HL-60 (cell line): ENCODE measurements around the gene ALPK1.
"Not testable (repeated sequence)": the region's sequence is repeated elsewhere in the genome, so short reads cannot be mapped to it uniquely, and the experiment has no call there.

Experiments
- DNase-seq, 2 experiments: peaks; one replicate each; pipeline ENCODE4 v3.0.0-alpha.2; 2010 to 2020; ENCODE audit warnings: low read depth in 1 of 2, low spot score in 1 of 2
- H3K27ac ChIP-seq: fragments of 250-450 bp; sonication (Bioruptor Pico); replicated peaks from 2 replicates; pipeline ENCODE4 v1.5.1; 2020; ENCODE audit warnings: mild to moderate bottlenecking, moderate library complexity
- H3K27me3 ChIP-seq: fragments of 250-450 bp; sonication (Bioruptor Pico); 2 replicates; pipeline ENCODE4 v1.5.1; 2021; ENCODE audit warnings: mild to moderate bottlenecking, moderate library complexity; ENCODE audit not compliant: insufficient read depth, poor library complexity, severe bottlenecking
- H3K4me3 ChIP-seq: replicated peaks from 2 replicates; pipeline ENCODE4 v1.5.1; 2011; ENCODE audit warnings: mild to moderate bottlenecking, control low read depth, low read length; ENCODE audit not compliant: insufficient read depth
- CTCF ChIP-seq: IDR thresholded peaks from one replicate; pipeline ENCODE4 v1.5.1; 2011; ENCODE audit warnings: low read length, control low read depth, inconsistent platforms; ENCODE audit not compliant: insufficient read depth
- GABPA ChIP-seq: IDR thresholded peaks from 2 replicates; pipeline ENCODE4 v1.6.1; 2012; ENCODE audit warnings: low read depth
- POLR2AphosphoS5 ChIP-seq: IDR thresholded peaks from 2 replicates; pipeline ENCODE4 v1.6.1; 2012; ENCODE audit warnings: low read depth
- SPI1 ChIP-seq: IDR thresholded peaks from 2 replicates; pipeline ENCODE4 v1.6.1; 2012; ENCODE audit warnings: low read depth, mild to moderate bottlenecking, borderline replicate concordance
- TF ChIP-seq, protein P1 (sequence below): IDR thresholded peaks from 2 replicates; pipeline ENCODE4 v1.6.1; 2012; ENCODE audit warnings: low read depth; ENCODE audit not compliant: insufficient replicate concordance

ALPK1 gene

DNA sequence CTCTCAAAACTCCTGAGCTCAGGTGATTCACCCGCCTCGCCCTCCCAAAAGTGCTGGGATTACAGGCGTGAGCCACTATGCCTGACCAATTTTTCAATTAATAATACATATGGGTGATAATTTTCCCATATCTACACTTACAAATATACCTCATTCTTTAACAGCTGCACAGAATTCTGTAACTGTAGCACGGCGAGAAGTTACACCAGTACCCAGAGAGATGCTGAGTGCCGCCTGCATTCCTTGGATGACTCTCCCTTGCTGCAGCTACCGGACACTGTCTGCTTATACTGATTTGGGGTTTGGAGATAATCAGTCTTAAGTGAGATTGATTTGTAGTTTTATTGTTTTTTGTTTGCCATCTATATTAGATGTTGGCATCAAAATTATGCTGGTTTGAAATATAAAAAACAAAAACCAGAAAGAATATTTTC lies 17.3 kb upstream of the ALPK1 start:
- Histone ChIP-seq H3K27ac (0 out of 2 replicates have a peak overlapping the region, but pooled peaks have one; percentile 25), H3K4me3 (peak overlapping the region; percentile 28)
- TF ChIP-seq SPI1: no peak
- TF ChIP-seq CTCF: no peak
- no peak for TF ChIP-seq GABPA
- no peak for TF ChIP-seq POLR2AphosphoS5
- TF ChIP-seq, protein P1, sequence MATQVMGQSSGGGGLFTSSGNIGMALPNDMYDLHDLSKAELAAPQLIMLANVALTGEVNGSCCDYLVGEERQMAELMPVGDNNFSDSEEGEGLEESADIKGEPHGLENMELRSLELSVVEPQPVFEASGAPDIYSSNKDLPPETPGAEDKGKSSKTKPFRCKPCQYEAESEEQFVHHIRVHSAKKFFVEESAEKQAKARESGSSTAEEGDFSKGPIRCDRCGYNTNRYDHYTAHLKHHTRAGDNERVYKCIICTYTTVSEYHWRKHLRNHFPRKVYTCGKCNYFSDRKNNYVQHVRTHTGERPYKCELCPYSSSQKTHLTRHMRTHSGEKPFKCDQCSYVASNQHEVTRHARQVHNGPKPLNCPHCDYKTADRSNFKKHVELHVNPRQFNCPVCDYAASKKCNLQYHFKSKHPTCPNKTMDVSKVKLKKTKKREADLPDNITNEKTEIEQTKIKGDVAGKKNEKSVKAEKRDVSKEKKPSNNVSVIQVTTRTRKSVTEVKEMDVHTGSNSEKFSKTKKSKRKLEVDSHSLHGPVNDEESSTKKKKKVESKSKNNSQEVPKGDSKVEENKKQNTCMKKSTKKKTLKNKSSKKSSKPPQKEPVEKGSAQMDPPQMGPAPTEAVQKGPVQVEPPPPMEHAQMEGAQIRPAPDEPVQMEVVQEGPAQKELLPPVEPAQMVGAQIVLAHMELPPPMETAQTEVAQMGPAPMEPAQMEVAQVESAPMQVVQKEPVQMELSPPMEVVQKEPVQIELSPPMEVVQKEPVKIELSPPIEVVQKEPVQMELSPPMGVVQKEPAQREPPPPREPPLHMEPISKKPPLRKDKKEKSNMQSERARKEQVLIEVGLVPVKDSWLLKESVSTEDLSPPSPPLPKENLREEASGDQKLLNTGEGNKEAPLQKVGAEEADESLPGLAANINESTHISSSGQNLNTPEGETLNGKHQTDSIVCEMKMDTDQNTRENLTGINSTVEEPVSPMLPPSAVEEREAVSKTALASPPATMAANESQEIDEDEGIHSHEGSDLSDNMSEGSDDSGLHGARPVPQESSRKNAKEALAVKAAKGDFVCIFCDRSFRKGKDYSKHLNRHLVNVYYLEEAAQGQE: no peak

GRCh38 chr4:112280386-112281056 lies 16.6 kb upstream of the ALPK1 start:
- TF ChIP-seq POLR2AphosphoS5 (no peak), CTCF (no peak), GABPA (no peak), SPI1 (no peak)
- TF ChIP-seq, protein P1: no peak
- Histone ChIP-seq H3K4me3 (no peak overlapping the region), H3K27me3 (no peaks in the 10 kb centered on the region), H3K27ac (no peak overlapping the region)
- no peak for DNase-seq

More for the DNA sequence above, 17.3 kb upstream of the ALPK1 start:
- H3K27me3 ChIP-seq: no peaks in the 10 kb centered on the region
- DNase-seq: no peak

DNA sequence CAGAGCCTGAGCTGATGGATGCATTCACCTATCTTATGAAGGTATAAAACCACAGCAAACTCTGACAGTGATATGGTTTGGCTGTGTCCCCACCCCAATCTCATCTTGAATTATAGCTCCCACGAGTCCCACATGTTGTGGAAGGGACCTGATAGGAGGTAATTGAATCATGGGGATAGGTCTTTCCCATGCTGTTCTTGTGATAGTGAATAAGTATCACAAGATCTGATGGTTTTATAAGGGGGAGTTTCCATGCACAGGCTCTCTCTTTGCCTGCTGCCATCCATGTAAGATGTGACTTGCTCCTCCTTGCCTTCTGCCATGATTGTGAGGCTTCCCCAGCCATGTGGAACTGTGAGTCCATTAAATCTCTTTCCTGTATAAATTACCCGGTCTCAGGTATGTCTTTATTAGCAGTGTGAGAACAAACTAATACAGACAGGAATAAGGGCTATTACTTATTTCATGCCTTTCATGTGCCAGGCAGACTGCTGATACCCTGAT lies 15.2 kb upstream of the ALPK1 start:
- not testable (repeated sequence) for DNase-seq, H3K27ac ChIP-seq, H3K4me3 ChIP-seq, H3K27me3 ChIP-seq

- Histone ChIP-seq H3K27me3 (no peaks in the 10 kb centered on the region), H3K4me3 (no peak overlapping the region), H3K27ac (no peak overlapping the region)
- TF ChIP-seq, protein P1: no peak
- no peak for TF ChIP-seq POLR2AphosphoS5
- TF ChIP-seq SPI1: no peak
- TF ChIP-seq CTCF: no peak
- no peak for TF ChIP-seq GABPA
- DNase-seq: no peak
These were observed 14.1 kb upstream of the ALPK1 start for GRCh38 chr4:112282860-112283667.
